ENCODE results near the gene KCNJ15.

The KCNJ15 gene

GRCh38 chr21:38311765-38312164 is 55.0 kb downstream of the KCNJ15 start:
- no peak overlapping the region for H3K4me3 ChIP-seq (ENCODE audit: low read depth, low read length)
- DNase-seq (ENCODE audit: low read depth): no peak
- TF ChIP-seq CTCF (IDR thresholded peaks at IDR 0.05; ENCODE audit: low read depth, low read length, missing control alignments): no peak

- no peak overlapping the region for H3K4me3 ChIP-seq (ENCODE audit: low read depth, low read length)
- TF ChIP-seq CTCF (IDR thresholded peaks at IDR 0.05; ENCODE audit: low read depth, low read length, missing control alignments): no peak
- DNase-seq (ENCODE audit: low read depth): no peak
Measured at GRCh38 chr21:38312822-38313221, 56.0 kb downstream of the KCNJ15 start.

GRCh38 chr21:38314558-38314957 is 57.8 kb downstream of the KCNJ15 start:
- DNase-seq (ENCODE audit: low read depth): no peak
- no peak overlapping the region for H3K4me3 ChIP-seq (ENCODE audit: low read depth, low read length)
- no peak for TF ChIP-seq CTCF (IDR thresholded peaks at IDR 0.05; ENCODE audit: low read depth, low read length, missing control alignments)

GRCh38 chr21:38315122-38315521 is 58.3 kb downstream of the KCNJ15 start:
- no peak overlapping the region for H3K4me3 ChIP-seq (ENCODE audit: low read depth, low read length)
- no peak for DNase-seq (ENCODE audit: low read depth)
- TF ChIP-seq CTCF (IDR thresholded peaks at IDR 0.05; ENCODE audit: low read depth, low read length, missing control alignments): no peak

GRCh38 chr21:38319781-38320180 is 63.0 kb downstream of the KCNJ15 start:
- no peak overlapping the region for H3K4me3 ChIP-seq (ENCODE audit: low read depth, low read length)
- no peak for TF ChIP-seq CTCF (IDR thresholded peaks at IDR 0.05; ENCODE audit: low read depth, low read length, missing control alignments)
- no peak for DNase-seq (ENCODE audit: low read depth)

GRCh38 chr21:38321568-38321967 is 64.8 kb downstream of the KCNJ15 start:
- no peak overlapping the region for H3K4me3 ChIP-seq (ENCODE audit: low read depth, low read length)
- no peak for TF ChIP-seq CTCF (IDR thresholded peaks at IDR 0.05; ENCODE audit: low read depth, low read length, missing control alignments)
- DNase-seq (ENCODE audit: low read depth): no peak

- H3K4me3 ChIP-seq (ENCODE audit: low read depth, low read length): no peak overlapping the region
- TF ChIP-seq CTCF (IDR thresholded peaks at IDR 0.05; ENCODE audit: low read depth, low read length, missing control alignments): no peak
- DNase-seq (ENCODE audit: low read depth): no peak
Measured at GRCh38 chr21:38322311-38322950, 65.6 kb downstream of the KCNJ15 start.

All from GM12864 (cell line).